Vagina (tissue), 2 donors: ENCODE measurements around the gene DYSF.

Experiments used
- CTCF ChIP-seq, 3 experiments: fragments of 450-650 bp in 2 of 3; fragments of 200-600 bp in 1 of 3; sonication (generic) in 1 of 3; IDR thresholded peaks; one replicate each; pipeline ENCODE4 v1.5.1; 2017 to 2019; ENCODE audit warnings: antibody characterized with exemption in 3 of 3, mild to moderate bottlenecking in 2 of 3, moderate library complexity in 2 of 3
- POLR2A ChIP-seq, 2 donors: fragments of 450-650 bp; IDR thresholded peaks; one replicate each; pipeline ENCODE4 v1.6.1; 2017; ENCODE audit warnings: antibody characterized with exemption in 2 of 2, mild to moderate bottlenecking in 2 of 2, moderate library complexity in 2 of 2
- POLR2AphosphoS5 ChIP-seq, 2 donors: sonication (generic); formaldehyde crosslinking; IDR thresholded peaks; one replicate each; pipeline ENCODE4 v1.9.0; 2017; ENCODE audit warnings: antibody characterized with exemption in 2 of 2, mild to moderate bottlenecking in 2 of 2, low read depth in 1 of 2; ENCODE audit not compliant: insufficient read depth in 1 of 2

- TF ChIP-seq CTCF (IDR thresholded peaks at IDR 0.05) (no peak), POLR2A (IDR thresholded peaks at IDR 0.05) (no peak), POLR2AphosphoS5 (IDR thresholded peaks at IDR 0.05; ENCODE audit: insufficient read depth in 1 of 2, low read depth in 1 of 2) (no peak)
Measured at GRCh38 chr2:71453404-71454220, at the start of gene DYSF.
